ENCODE data around the gene ZFHX3. TPM values are rescaled to one million over a fixed set of nuclear protein-coding genes. Genes with fewer than 3 reads are reported as not detected.

ZFHX3 gene
- total and polyA plus RNA-seq, 4 donors: 2.6 to 32.7 (median 14.7) TPM

DNA sequence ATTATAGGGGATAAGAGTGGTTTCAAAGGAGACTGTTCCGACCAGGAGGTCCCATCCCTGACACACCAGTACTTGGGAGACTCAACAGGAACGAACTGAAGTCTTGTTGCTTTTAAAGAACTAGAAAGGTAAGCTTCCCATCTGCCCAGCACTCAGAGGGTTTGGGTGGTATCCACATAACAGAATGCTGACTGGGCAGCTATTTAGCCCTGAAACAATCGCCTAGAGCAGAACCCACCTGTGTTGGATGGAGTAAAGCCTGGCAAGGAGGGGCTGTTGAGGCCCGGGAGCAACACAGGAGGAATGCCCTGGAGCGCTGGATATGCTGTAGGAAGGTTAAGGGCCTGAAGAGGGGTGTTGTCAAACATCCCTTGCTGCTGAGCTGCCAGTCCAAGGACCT, 254.9 kb downstream of the ZFHX3 start:
- peaks cover 0 to 18% (median 9%) of the 10 kb centered on the region in 5 donors for H3K4me1 ChIP-seq (ENCODE audit: control insufficient read depth in 5 of 5, insufficient read depth in 5 of 5, low read length in 5 of 5)
- 95 to 98% methylated on average over 5 of the region's 5 CpGs for WGBS, 2 donors
- H3K27me3 ChIP-seq (ENCODE audit: control insufficient read depth in 3 of 3, insufficient read depth in 3 of 3, low read length in 2 of 3): no peaks in the 10 kb centered on the region
- peaks cover 0 to 6% (median 0%) of the 10 kb centered on the region in 4 donors for H3K9me3 ChIP-seq (ENCODE audit: control insufficient read depth in 4 of 4, insufficient read depth in 3 of 4, low read length in 3 of 4)
- no peak overlapping the region for H3K4me3 ChIP-seq
- no peak overlapping the region for H3K9ac ChIP-seq (ENCODE audit: insufficient read depth in 1 of 2, low read length in 2 of 2)
- no peak for ATAC-seq (ENCODE audit: insufficient read depth, low FRiP score)
- DNase-seq: no peak
- TF ChIP-seq, protein P1, sequence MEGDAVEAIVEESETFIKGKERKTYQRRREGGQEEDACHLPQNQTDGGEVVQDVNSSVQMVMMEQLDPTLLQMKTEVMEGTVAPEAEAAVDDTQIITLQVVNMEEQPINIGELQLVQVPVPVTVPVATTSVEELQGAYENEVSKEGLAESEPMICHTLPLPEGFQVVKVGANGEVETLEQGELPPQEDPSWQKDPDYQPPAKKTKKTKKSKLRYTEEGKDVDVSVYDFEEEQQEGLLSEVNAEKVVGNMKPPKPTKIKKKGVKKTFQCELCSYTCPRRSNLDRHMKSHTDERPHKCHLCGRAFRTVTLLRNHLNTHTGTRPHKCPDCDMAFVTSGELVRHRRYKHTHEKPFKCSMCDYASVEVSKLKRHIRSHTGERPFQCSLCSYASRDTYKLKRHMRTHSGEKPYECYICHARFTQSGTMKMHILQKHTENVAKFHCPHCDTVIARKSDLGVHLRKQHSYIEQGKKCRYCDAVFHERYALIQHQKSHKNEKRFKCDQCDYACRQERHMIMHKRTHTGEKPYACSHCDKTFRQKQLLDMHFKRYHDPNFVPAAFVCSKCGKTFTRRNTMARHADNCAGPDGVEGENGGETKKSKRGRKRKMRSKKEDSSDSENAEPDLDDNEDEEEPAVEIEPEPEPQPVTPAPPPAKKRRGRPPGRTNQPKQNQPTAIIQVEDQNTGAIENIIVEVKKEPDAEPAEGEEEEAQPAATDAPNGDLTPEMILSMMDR (IDR thresholded peaks at IDR 0.05; ENCODE audit: control extremely low read depth, extremely low read depth): no peak
- H3K27ac ChIP-seq (ENCODE audit: low read depth in 1 of 2, low read length in 1 of 2): no peak overlapping the region
- peaks cover 0 to 59% (median 38%) of the 10 kb centered on the region in 4 donors for H3K36me3 ChIP-seq (ENCODE audit: control insufficient read depth in 4 of 4, insufficient read depth in 4 of 4, low read length in 4 of 4)

DNA sequence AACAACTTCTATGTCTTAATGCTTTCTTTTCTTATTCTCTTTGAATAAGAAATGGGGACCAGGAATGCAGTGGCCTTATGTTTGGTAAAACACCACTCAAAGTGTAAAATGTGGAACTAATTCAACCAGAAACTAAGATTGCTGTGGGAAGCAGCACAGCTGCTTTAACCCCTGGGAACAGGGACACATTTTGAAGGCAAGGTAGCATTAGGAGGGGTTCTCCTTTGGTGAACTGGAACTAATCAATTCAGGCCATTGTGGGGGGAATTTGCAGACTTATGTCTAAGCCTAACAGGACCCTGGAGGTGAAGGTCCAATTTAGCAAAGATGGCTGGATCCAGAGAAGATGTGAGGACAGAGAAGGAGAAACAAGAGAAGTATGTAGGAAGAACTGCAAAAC, 256.1 kb downstream of the ZFHX3 start:
- ATAC-seq (ENCODE audit: insufficient read depth, low FRiP score): no peak
- Histone ChIP-seq H3K36me3 (ENCODE audit: control insufficient read depth in 4 of 4, insufficient read depth in 4 of 4, low read length in 4 of 4) (peaks cover 0 to 48% (median 26%) of the 10 kb centered on the region in 4 donors), H3K9me3 (ENCODE audit: control insufficient read depth in 4 of 4, insufficient read depth in 3 of 4, low read length in 3 of 4) (peaks cover 0 to 6% (median 0%) of the 10 kb centered on the region in 4 donors)

DNA sequence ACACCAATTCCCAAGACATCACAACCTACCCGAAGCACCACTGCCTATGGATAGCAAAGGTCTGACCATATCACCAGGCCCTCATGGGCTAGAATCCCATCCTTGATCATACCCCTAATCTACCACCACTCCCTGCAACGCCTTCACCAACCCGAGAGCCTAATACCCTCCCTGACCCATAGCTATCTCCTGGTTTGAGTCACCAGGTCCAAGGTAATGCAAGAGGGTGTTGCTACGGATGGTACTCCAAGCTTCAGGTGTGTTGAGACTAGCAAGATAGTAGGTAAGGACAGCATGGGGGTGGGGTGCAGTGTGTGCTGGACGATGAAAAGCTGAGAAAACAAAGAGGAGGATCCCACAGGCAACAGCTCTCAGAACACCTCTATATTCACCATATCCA, 258.0 kb downstream of the ZFHX3 start:
- Histone ChIP-seq H3K4me1 (ENCODE audit: control insufficient read depth in 5 of 5, insufficient read depth in 5 of 5, low read length in 5 of 5) (peaks cover 0 to 24% (median 4%) of the 10 kb centered on the region in 5 donors), H3K27me3 (ENCODE audit: control insufficient read depth in 3 of 3, insufficient read depth in 3 of 3, low read length in 2 of 3) (no peaks in the 10 kb centered on the region), H3K4me3 (no peak overlapping the region), H3K27ac (ENCODE audit: low read depth in 1 of 2, low read length in 1 of 2) (no peak overlapping the region), H3K36me3 (ENCODE audit: control insufficient read depth in 4 of 4, insufficient read depth in 4 of 4, low read length in 4 of 4) (peaks cover 0 to 38% (median 16%) of the 10 kb centered on the region in 4 donors), H3K9ac (ENCODE audit: insufficient read depth in 1 of 2, low read length in 2 of 2) (no peak overlapping the region), H3K9me3 (ENCODE audit: control insufficient read depth in 4 of 4, insufficient read depth in 3 of 4, low read length in 3 of 4) (peaks cover 0 to 1% (median 0%) of the 10 kb centered on the region in 4 donors)
- WGBS, 2 donors: 97% methylated on average over 5 of the region's 5 CpGs
- TF ChIP-seq, protein P1 (IDR thresholded peaks at IDR 0.05; ENCODE audit: control extremely low read depth, extremely low read depth): no peak
- ATAC-seq (ENCODE audit: insufficient read depth, low FRiP score) (no peak), DNase-seq (no peak)

More for the DNA sequence above, 256.1 kb downstream of the ZFHX3 start:
- H3K27ac ChIP-seq (ENCODE audit: low read depth in 1 of 2, low read length in 1 of 2): no peak overlapping the region
- peaks cover 0 to 12% (median 0%) of the 10 kb centered on the region in 5 donors for H3K4me1 ChIP-seq (ENCODE audit: control insufficient read depth in 5 of 5, insufficient read depth in 5 of 5, low read length in 5 of 5)
- no peaks in the 10 kb centered on the region for H3K27me3 ChIP-seq (ENCODE audit: control insufficient read depth in 3 of 3, insufficient read depth in 3 of 3, low read length in 2 of 3)
- no peak overlapping the region for H3K9ac ChIP-seq (ENCODE audit: insufficient read depth in 1 of 2, low read length in 2 of 2)
- TF ChIP-seq, protein P1 (IDR thresholded peaks at IDR 0.05; ENCODE audit: control extremely low read depth, extremely low read depth): no peak
- no peak for DNase-seq
- no peak overlapping the region for H3K4me3 ChIP-seq

DNA sequence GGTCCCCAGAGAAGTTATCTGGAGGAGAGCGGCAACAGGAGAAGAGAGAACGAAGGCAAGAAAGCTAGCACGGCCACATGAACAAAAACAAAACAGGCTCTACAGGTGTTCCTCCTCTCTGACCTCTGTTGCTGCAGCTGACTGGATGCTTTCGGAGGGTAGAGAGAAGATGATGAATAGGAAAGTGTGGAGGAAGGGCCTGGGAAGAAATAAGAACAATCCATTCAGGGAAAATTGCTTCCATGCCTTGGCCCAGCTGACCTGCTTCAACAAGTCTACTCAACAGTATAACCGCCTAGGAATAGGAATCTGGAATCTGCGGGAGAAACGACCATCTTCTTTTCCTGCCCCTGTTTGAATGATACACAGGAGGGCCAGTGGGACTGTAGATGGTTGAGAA, 258.5 kb downstream of the ZFHX3 start:
- Histone ChIP-seq H3K4me3 (no peak overlapping the region), H3K36me3 (ENCODE audit: control insufficient read depth in 4 of 4, insufficient read depth in 4 of 4, low read length in 4 of 4) (peaks cover 0 to 34% (median 14%) of the 10 kb centered on the region in 4 donors), H3K9me3 (ENCODE audit: control insufficient read depth in 4 of 4, insufficient read depth in 3 of 4, low read length in 3 of 4) (peaks cover 0 to 1% (median 0%) of the 10 kb centered on the region in 4 donors), H3K27ac (ENCODE audit: low read depth in 1 of 2, low read length in 1 of 2) (no peak overlapping the region), H3K9ac (ENCODE audit: insufficient read depth in 1 of 2, low read length in 2 of 2) (no peak overlapping the region), H3K4me1 (ENCODE audit: control insufficient read depth in 5 of 5, insufficient read depth in 5 of 5, low read length in 5 of 5) (peaks cover 0 to 25% (median 5%) of the 10 kb centered on the region in 5 donors), H3K27me3 (ENCODE audit: control insufficient read depth in 3 of 3, insufficient read depth in 3 of 3, low read length in 2 of 3) (no peaks in the 10 kb centered on the region)
- DNase-seq: no peak
- ATAC-seq (ENCODE audit: insufficient read depth, low FRiP score): no peak
- TF ChIP-seq, protein P1 (IDR thresholded peaks at IDR 0.05; ENCODE audit: control extremely low read depth, extremely low read depth): no peak
- WGBS, 2 donors: 96% methylated on average over 7 of the region's 7 CpGs
